ENCODE results near the gene IQGAP2.

IQGAP2 gene

DNA sequence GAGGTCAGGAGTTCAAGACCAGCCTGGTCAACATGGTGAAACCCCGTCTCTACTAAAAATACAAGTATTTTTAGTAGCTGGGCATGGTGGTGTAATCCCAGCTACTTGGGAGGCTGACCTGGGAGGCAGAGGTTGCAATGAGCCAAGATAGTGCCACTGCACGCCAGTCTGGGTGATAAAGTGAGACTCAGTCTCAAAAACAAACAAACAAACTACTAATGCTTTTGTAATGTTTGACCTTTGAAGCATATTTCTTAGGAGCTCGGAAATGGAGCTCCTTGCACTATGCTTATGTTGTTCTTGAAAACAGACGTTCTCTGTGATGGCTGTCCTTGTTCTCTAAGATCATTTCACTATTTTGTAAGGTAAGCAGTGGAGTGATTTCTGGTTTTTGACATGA is 214.1 kb downstream of the IQGAP2 start:
- DNase-seq = no peak

DNA sequence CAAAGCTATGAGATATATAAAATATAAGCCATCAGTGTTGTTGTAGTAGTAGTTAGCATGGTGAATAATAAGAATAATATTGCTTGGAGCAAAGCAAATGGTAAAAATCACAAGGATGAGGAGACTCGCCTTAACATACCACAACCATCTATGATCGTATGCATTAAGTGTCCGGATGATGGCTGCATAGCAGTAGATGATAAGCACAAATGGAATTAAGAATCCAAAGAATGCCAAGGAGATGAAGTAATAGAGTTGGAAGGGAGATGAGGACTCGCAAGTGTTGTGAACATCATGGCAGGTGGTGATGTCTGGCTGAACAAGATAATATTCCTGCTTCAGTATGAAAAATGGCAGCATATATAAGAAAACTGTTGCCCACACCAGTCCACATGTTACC is 214.6 kb downstream of the IQGAP2 start:
- no peak for DNase-seq

DNA sequence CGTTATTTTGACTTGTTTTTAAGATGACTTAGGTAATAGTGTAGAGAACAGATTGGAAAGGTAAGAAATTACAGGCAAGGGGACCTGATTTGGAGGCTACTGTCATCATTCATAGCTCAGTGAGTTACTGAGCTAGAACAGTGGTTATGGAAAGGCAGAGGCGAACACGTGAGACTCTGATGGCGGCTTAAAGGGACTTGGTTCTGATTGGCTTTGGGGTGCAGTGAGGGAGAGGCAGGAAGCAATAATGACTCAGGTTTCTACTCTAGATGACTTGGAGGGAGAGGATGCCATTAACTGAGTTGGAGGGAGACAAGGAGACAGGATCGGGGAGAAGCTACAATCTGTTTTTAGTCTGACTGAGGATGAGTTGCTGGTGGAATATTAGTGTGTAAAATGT is 217.1 kb downstream of the IQGAP2 start:
- DNase-seq = no peak

DNA sequence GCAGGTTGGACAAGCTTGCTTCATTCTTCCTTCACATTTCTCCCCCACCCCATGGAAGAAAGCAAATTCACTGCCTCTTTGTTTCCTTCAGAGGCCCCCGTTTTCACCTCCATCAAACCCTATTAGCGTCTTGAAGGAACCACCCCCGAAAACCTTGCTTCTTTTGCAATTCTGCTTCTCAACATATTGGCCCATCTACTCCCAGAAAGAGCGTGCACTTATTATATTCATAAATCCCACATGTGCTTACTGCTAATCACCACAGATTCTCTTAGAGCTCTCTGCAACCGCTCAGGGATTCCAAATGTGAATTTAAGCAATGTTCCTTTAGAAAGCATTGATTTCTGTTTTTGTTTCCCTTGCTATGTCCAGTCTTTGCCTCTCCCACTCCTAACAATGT is 219.0 kb downstream of the IQGAP2 start:
- DNase-seq = no peak

DNA sequence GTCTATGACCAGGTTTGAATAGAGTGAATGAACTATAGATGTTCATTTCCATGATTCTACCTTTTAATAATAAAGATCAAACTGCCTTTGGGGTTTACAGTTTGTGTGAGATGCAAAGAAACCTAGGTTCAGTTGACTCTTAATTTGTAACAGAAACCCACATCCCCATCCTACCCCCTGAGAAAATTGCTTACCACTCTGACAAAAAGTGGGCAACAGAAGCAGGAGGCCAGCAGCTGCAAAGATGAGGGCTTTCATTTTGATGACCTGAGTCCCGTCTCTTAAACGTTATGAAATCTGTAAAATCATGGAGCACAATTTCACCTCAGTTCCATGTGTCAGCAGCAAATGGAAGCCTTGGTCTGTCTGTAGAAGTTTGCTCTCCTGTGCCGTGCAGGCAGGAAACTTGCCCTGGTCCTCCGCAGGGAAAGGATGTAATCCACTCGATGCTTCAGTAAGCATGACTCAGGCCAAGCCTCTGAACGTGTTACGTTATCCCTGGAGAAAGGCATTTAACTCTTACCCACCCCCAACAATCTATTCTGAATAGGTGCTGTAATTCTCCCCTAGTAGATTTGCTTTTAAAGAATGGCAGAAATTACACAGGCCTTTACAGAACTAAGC is 220.0 kb downstream of the IQGAP2 start, which contains the start of gene F2RL2:
Gene F2RL2 (minus strand): TSS at position 431 of the 624 bp plus-strand sequence. CDS start 173 bp downstream, at position 258.
- DNase-seq = no peak

DNA sequence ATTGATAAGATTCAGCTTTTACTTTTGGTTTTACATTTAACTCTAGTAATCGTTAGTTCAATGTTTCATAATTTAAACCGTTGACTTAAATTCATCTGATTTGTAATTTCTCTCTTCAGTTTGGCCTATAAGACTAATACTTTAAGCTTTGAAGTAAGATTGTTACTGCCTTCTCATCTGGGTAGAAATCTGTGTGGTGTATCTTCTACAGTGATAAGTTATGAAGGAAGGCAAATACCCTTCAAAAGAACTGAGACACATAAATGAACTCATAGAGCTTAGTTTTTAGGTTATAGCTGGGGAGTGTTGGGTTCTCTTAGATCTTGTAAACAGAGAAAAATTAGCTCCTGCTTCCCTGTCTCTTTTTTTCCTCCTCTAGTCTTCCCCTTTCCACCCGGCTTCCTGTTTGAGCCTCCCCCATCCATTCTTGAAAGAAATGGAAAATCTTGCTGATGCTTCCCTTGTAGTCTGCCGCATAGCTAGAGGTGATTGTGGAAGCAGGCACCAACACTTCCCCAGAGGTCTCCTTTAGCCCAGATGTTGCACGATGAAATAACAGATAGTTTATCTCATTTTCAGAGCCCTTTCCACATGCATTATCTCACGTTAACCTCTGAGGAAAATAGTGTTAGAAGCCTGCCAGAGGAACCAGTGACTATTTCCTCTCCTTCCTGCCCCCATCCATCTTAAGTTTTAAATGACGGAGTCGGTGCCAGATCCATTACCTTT is 222.2 kb downstream of the IQGAP2 start:
- DNase-seq = no peak

DNA sequence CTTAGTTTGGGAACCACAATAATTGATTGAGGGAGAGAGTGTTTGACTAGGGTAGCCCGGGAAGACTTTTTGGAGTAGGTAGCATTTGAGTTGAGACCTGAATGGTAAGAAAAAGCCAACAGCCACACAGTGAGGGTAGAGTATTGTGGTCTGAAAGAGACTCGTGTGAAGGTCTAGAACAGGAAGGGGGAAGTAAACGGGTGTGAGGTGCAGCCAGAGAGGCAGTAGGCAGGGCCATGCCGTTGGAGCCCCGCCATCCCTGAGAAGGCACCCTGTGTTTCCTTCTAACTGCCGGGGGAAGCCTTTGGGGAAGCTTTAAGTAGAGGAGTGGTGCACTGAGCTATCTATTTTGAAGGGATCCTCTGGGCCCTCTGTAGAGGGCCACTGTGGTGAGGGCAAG is 223.7 kb downstream of the IQGAP2 start:
- DNase-seq = no peak

DNA sequence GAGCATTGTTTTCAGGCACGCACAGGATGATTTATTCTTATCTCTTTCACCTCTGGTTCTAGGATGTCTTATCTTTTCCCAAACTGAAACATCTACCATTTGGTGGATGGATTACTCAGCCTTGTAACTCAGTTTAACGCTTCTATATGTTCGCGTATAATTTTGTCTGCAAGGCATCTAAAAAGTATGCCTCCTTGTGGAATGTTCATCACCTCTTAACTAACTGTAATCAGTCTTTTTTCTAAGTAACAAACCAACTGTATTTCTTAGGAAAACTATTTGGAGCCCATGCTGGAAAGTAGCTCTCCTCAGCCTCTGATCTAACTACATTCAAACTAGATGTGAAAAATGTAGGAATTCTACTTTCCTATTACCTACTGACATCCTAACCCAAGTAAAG is 231.6 kb downstream of the IQGAP2 start:
- no peak for DNase-seq

DNA sequence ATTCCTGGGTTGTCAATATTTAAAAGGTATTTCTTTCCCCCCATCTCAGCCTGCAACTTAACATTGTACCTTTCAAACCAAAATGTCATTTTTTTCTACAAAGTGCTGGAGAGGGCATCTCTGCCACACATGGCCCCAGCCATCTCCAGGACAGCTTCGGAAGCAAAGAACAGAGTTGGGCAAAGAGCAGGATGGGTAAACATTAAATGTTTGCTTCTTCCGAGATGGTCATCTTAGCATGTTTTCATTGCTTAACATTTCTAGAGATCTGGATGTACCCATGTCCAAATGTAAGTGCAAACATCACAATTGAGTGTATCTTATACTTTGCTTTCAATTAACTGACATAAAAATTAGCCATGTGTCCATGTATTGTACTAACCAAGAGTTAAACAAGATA is 234.4 kb downstream of the IQGAP2 start:
- no peak for DNase-seq

DNA sequence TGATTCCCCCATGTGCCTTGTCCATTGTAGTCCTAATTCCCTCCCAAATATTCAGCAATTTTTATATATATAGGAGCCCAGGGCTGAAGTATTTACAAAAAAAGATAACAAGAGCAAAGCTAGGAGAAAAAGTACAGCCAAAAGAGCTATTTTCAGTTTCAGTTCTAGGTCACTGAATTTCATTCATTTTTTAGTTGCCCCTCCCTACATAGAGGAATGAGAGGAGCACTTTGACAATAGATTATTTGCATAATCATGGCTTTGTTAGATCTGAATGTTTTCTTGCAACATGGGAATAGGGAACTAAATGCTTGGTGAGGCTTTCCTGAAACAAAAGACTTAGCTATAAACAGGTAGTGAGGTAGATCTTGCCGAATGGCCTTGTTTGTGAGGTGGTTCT is 235.4 kb downstream of the IQGAP2 start:
- DNase-seq = no peak

DNA sequence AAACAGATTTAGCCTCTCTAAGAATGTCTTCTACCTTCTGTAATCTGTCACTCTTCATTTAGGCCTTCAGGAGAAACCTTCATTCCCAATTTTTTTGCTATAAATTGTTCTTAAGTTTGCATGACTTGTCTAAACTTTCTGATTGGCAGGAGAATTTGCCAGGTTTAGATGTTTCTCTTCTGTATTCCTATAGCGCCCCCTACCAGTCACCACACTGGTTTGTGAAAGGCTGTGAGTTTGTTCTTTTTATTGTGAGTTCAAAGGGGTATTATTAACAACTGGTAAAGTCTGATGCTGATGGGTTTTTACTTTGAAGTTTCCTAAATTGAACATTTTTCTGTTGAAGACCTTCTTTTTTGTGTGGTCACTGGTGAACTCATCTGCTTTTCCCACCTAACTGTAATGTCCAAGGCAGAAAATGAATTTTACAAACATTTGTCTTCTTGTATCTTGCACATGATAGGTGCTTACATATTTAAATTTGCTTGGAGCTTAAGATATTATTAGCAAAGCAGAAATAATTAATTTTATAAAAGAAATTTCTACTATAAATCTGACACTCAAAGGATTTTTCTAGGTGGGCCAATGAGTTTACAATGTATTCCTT is 238.5 kb downstream of the IQGAP2 start:
- peak; percentile 6 to 42 for DNase-seq

DNA sequence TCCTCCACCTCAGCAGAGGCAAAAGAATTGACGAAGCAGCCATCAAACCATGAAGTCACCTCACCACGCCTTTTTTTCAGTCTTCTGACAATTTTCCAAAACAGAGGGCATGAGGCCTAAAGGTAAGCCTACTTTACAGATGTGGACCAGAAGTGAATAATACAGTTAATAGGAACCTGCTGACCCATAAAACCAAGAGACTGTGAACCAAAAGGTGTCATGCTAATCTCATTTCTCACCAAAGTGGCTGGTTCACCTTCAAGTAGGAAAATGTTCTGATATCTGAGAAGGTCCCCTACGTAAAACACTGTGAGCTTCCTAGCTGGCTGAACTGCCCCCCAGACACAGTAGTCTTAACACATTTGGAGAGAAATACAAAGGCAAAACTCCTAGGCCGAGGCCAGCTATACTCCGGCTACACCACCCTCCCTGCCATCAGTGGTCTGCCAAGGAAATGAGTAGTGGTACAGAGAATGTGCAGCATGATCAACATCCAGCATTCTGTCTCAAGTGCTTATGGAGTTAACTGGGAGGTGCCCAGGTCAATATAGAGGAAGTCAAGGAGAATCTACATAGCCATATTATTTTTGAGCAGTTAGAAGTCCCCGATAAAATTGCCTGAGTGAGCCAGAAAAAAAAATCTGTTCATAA is 239.4 kb downstream of the IQGAP2 start:
- DNase-seq = no peak

DNA sequence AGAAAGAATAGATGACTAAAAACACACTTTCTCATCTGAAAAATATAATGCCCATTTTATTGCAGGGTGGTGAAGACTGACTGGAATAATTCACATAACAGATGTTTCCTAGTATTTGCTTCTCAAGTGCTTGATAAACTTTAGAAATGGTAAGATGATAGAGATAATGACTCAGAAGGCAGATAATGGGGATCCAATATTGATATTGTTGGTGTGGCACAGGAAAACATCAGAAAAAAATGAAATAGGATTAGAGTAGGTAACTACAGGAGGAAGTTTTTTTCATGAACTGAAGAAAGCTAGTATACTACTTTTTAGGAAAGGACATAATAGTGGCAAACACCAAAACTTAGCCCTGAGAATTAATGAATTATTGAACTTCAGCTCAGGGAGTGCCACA is 240.3 kb downstream of the IQGAP2 start:
- no peak for DNase-seq

DNA sequence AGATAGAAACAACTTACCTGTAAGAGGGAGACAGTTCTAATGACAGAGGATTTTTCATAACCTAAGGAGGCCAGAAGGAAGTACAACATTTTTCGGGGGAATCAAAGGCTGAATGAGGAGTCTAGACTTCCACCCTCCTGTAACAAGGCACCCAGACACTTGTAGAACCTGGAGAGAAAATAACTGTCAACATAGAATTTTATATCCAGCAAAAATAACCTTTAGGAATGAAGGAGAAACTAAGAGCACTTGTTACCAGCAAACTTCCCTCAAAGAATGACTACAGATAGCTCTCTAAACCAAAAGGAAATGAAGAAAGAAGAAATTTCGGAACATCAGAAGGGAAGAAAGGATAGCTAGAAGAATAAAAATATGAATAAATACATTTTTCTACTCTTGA is 246.1 kb downstream of the IQGAP2 start:
- no peak for DNase-seq

DNA sequence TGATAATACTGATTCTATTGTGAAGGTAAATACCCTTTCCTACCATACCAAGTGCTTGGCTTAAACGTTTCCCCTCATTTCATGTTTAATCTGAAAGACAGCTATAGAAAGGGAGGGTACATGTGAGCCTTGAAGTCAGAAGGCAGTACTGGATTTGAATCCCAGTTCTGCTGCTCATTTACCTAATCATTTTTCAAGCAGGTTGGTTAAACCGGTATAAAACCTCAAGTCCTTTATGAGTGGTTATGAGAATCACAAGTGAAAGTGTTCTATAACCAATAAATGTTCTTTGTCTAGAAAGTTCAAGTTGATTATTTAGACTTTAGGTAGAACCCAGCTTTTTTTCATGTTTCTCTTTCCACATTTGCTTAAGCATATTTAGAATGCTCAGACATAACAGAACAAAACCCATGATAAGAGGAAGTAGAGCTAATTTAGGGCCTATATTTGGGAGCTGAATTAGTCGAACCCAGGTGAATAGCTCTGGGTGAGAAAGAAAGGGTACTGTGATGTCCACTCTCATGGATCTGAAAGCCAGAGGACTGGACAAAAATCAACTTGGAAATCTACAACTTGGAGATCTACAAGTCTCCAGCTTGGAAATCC is 249.8 kb downstream of the IQGAP2 start:
- DNase-seq = no peak

DNA sequence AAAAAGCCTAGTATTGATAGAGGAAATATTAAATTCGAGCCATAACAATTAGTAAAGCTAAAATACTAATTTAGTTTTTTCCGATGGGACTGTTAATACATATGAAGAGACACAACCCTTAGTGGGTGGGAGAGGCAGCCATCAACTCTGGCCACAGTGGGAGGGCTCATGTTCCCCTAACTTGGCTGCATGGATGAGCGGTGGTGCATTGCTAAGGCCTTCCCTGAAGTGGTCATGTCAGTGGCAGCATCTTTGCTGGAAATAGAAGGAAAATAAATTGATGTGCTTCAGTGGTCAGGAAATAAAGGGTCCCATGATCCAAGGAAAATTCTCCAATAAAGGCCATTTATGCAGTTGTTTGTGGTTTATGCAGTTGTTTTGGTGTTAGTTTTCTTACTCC is 254.0 kb downstream of the IQGAP2 start:
- DNase-seq = no peak

DNA sequence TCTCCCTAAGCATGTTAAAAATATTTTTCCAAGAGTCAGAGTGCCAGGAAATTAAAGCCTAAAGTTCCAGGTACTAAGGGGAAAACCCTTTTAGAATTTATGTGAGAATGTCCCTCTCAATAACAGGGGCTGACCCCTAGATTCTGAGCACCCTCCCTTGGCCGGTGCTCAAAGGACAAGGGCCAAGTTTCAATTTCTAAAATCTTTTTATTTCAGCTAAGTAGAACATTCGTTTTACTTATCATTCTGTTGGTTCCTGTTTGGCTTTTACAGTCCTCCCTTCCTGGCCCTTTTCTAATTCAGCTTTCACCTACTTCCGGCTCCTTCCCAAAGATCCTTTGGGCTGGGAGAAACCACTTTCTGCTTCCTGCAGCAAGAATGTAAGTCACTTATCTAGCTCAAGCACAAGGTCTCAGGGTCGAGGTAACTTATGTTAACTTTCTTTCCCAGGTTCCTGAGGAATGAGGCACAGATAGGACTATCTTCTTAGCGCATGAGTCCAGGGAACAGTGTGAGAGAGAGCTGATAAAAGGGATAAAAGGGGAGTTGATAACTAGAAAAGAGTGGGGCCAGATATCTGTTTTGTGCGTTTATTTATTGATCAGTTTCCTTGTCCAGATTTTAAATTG is 254.7 kb downstream of the IQGAP2 start:
- DNase-seq = no peak

DNA sequence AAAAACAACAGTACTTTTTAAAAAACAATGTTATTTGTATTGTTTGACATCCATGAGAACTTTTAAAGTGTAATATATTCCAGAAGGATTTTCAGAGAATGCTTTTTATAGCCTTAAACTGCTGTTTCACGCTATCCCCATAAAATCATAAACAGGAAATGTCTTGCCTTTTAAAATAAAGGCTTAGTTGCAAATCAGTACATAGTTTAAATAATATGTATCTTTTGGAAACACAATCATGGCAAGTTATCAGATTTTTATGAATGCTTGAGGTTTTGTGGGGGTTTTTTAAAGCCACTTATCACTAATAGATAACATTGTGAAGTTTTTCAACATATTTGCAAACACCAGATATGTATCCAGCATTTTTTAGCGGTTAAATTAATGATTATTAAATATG is 257.3 kb downstream of the IQGAP2 start:
- DNase-seq = no peak

DNA sequence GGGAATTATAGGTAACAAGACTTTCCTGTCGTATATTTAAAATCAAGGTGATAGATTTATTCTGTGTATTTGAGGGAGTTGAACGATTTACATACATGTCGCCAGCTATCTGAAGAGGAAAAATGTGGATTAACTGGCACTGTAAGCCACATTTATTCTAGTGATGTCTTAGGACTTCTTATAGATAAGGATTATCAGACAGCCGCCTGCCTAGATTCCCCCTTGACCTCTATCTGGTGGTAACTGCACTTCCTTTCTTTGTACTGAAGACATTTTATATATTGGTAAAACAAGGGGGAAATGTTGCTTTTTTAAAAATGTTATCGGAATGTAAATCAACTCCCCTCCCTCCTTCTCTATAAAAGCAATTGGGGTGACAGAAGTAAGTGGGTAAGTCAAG is 259.4 kb downstream of the IQGAP2 start:
- no peak for DNase-seq

DNA sequence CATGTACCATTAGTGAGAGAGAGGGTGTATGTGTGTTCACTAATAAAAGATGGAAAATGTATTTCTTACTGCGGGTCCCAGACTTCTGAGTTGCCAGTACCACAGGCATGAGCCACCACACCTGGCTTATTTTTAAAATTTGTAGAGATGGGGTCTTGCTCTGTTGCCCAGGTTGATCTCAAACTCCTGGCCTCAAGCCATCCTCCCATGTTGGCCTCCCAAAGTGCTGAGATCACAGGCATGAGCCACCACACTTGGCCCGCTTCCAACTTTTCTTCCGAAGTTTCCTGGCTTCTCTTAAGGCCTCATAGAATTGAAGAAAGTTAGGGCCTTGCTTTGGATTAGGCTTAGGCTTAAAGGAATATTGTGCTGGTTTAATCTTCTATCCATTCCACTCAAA is 260.5 kb downstream of the IQGAP2 start:
- DNase-seq = peak in 1 of 2 experiments; percentile 0

DNA sequence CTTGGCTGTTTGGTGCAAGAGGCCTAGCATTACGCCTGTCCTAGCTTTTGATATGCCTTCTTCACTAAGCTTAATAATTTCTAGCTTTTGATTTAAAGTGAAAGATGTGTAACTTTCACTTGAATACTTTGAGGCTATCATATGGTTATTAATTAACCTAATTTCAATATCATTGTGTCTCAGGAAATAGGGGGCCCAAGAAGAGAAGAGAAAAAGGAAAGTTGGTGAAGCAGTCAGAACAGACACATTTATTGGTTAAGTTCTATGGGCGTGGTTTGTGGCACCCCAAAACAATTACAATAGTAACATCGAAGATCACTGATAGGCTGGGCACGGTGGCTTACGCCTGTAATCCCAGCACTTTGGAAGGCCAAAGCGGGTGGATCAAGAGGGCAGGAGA is 261.0 kb downstream of the IQGAP2 start:
- DNase-seq = no peak

DNA sequence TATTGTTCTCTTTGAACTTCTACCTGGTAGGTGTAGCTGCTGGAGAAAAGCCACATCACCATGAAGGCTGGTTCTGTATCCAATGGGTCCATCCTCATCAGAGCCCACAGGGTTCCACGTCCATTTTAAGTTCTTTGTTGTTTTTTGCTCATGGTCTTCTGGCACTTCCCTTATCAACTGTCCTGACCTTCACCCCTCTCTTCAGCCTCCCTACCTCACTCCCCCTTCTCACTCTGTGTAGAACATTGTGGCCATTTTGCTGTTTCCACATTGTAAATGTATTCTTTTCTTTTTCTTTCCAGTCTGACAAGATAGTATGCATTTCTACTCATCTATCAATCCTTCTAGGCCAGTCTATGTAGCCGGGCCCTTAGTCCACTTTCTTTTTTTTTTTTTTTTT is 264.4 kb downstream of the IQGAP2 start:
- DNase-seq = no peak

DNA sequence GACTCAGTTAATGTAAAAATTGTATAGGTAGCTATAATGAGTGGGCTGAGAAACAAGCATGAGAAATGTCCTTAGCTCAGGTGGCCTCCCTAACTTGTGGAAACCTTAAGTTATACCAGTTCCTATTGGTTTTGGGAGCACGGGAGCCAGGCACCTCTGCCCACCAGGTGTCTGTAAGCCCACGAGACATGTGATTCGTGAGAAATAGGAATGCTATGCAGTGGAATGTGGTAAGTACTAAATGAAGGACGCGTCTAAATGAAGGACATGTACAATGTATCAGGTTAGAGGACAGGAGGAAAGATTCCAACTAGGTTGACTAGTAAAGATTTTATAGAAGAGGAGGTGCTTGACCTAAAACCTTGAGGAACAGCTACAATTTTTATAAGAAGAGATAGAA is 266.2 kb downstream of the IQGAP2 start:
- DNase-seq = no peak
